Skeletal muscle tissue (tissue), 4 donors: ENCODE data around the gene IQSEC3. TPM values are rescaled to one million over a fixed set of nuclear protein-coding genes. Genes with fewer than 3 reads are reported as not detected.

Experiments
- H3K27ac ChIP-seq: one replicate; pipeline ENCODE4 v1.7.0; 2013; ENCODE audit warnings: mild to moderate bottlenecking, low read depth, low read length, inconsistent platforms
- H3K27me3 ChIP-seq, 3 donors: one replicate each; pipeline ENCODE4 v1.7.0; 2013; ENCODE audit warnings: low read length in 3 of 3; ENCODE audit not compliant: control insufficient read depth in 3 of 3, insufficient read depth in 3 of 3
- H3K36me3 ChIP-seq, 3 donors: one replicate each; pipeline ENCODE4 v1.7.0; 2013; ENCODE audit warnings: low read length in 3 of 3; ENCODE audit not compliant: control insufficient read depth in 3 of 3, insufficient read depth in 3 of 3
- H3K4me1 ChIP-seq, 3 donors: one replicate each; pipeline ENCODE4 v1.7.0; 2013; ENCODE audit warnings: low read length in 3 of 3, mild to moderate bottlenecking in 3 of 3; ENCODE audit not compliant: control insufficient read depth in 3 of 3, insufficient read depth in 3 of 3
- H3K4me3 ChIP-seq, 3 donors: one replicate each; pipeline ENCODE4 v1.7.0; 2013; ENCODE audit warnings: low read length in 3 of 3
- H3K9ac ChIP-seq, 3 donors: one replicate each; pipeline ENCODE4 v1.7.0; 2013; ENCODE audit warnings: low read length in 3 of 3, mild to moderate bottlenecking in 3 of 3, moderate library complexity in 2 of 3, low read depth in 1 of 3
- H3K9me3 ChIP-seq, 3 donors: one replicate each; pipeline ENCODE4 v1.7.0; 2013; ENCODE audit warnings: low read length in 3 of 3; ENCODE audit not compliant: control insufficient read depth in 3 of 3
- total RNA-seq: library from RNA; depleted of rRNA; stranded (reverse); fragments of >200 nt; gene quantifications from one replicate; pipeline ENCODE4 v1.2.3, GENCODE V29; 2014
- donor health status: Osteomylitis.

The IQSEC3 gene
- total RNA-seq, 1 donor from 2014 or later = 1.0 TPM

- Histone ChIP-seq H3K4me3 (no peak overlapping the region), H3K4me1 (no peaks in the 10 kb centered on the region), H3K9ac (no peak overlapping the region), H3K27ac (no peak overlapping the region), H3K27me3 (peaks cover 24 to 35% (median 27%) of the 10 kb centered on the region in 3 donors), H3K36me3 (no peaks in the 10 kb centered on the region), H3K9me3 (no peaks in the 10 kb centered on the region)
Observed at GRCh38 chr12:117816-118345, 51.3 kb downstream of the IQSEC3 start.

GRCh38 chr12:118591-118990 lies 52.0 kb downstream of the IQSEC3 start:
- no peaks in the 10 kb centered on the region for H3K4me1 ChIP-seq
- H3K27ac ChIP-seq = no peak overlapping the region
- H3K27me3 ChIP-seq = peaks cover 22 to 28% (median 24%) of the 10 kb centered on the region in 3 donors
- no peak overlapping the region for H3K4me3 ChIP-seq
- H3K36me3 ChIP-seq = no peaks in the 10 kb centered on the region
- H3K9ac ChIP-seq = no peak overlapping the region
- no peaks in the 10 kb centered on the region for H3K9me3 ChIP-seq

- Histone ChIP-seq H3K4me1 (no peaks in the 10 kb centered on the region), H3K9ac (no peak overlapping the region), H3K27me3 (peaks cover 27 to 39% (median 35%) of the 10 kb centered on the region in 3 donors), H3K9me3 (no peaks in the 10 kb centered on the region), H3K4me3 (no peak overlapping the region), H3K27ac (no peak overlapping the region), H3K36me3 (no peaks in the 10 kb centered on the region)
Observed at GRCh38 chr12:120951-121350, 54.4 kb downstream of the IQSEC3 start.

- H3K4me1 ChIP-seq = no peaks in the 10 kb centered on the region
- peaks cover 20 to 36% (median 33%) of the 10 kb centered on the region in 3 donors for H3K27me3 ChIP-seq
- no peak overlapping the region for H3K9ac ChIP-seq
- H3K4me3 ChIP-seq = no peak overlapping the region
- H3K36me3 ChIP-seq = no peaks in the 10 kb centered on the region
- H3K9me3 ChIP-seq = no peaks in the 10 kb centered on the region
- H3K27ac ChIP-seq = no peak overlapping the region
Observed at GRCh38 chr12:121647-122046, 55.1 kb downstream of the IQSEC3 start.

- Histone ChIP-seq H3K36me3 (no peaks in the 10 kb centered on the region), H3K4me1 (no peaks in the 10 kb centered on the region), H3K27me3 (peaks cover 9 to 36% (median 30%) of the 10 kb centered on the region in 3 donors), H3K27ac (no peak overlapping the region), H3K4me3 (no peak overlapping the region), H3K9me3 (no peaks in the 10 kb centered on the region), H3K9ac (no peak overlapping the region)
Observed at GRCh38 chr12:125075-125474, 58.5 kb downstream of the IQSEC3 start.

- H3K9me3 ChIP-seq = no peaks in the 10 kb centered on the region
- no peak overlapping the region for H3K4me3 ChIP-seq
- H3K4me1 ChIP-seq = no peaks in the 10 kb centered on the region
- no peak overlapping the region for H3K9ac ChIP-seq
- peaks cover 9 to 40% (median 34%) of the 10 kb centered on the region in 3 donors for H3K27me3 ChIP-seq
- no peaks in the 10 kb centered on the region for H3K36me3 ChIP-seq
- H3K27ac ChIP-seq = no peak overlapping the region
Observed at GRCh38 chr12:125566-125965, 59.0 kb downstream of the IQSEC3 start.

- no peaks in the 10 kb centered on the region for H3K36me3 ChIP-seq
- H3K9me3 ChIP-seq = no peaks in the 10 kb centered on the region
- peaks cover 9 to 44% (median 35%) of the 10 kb centered on the region in 3 donors for H3K27me3 ChIP-seq
- no peaks in the 10 kb centered on the region for H3K4me1 ChIP-seq
- H3K9ac ChIP-seq = no peak overlapping the region
- H3K4me3 ChIP-seq = no peak overlapping the region
- no peak overlapping the region for H3K27ac ChIP-seq
Observed at GRCh38 chr12:128079-128478, 61.5 kb downstream of the IQSEC3 start.

GRCh38 chr12:129001-129400 lies 62.4 kb downstream of the IQSEC3 start:
- Histone ChIP-seq H3K9me3 (no peaks in the 10 kb centered on the region), H3K27me3 (peaks cover 9 to 44% (median 35%) of the 10 kb centered on the region in 3 donors), H3K4me1 (no peaks in the 10 kb centered on the region), H3K27ac (no peak overlapping the region), H3K9ac (no peak overlapping the region), H3K4me3 (no peak overlapping the region), H3K36me3 (no peaks in the 10 kb centered on the region)

- Histone ChIP-seq H3K27me3 (peaks cover 0 to 31% (median 26%) of the 10 kb centered on the region in 3 donors), H3K36me3 (no peaks in the 10 kb centered on the region), H3K27ac (no peak overlapping the region), H3K9ac (no peak overlapping the region), H3K4me1 (peaks cover 0 to under 1% (median 0%) of the 10 kb centered on the region in 3 donors), H3K9me3 (no peaks in the 10 kb centered on the region), H3K4me3 (no peak overlapping the region)
Observed at GRCh38 chr12:130519-130918, 64.0 kb downstream of the IQSEC3 start.

- Histone ChIP-seq H3K4me1 (peaks cover 0 to 2% (median 0%) of the 10 kb centered on the region in 3 donors), H3K36me3 (no peaks in the 10 kb centered on the region), H3K27me3 (peaks cover 0 to 27% (median 26%) of the 10 kb centered on the region in 3 donors), H3K27ac (no peak overlapping the region), H3K4me3 (no peak overlapping the region), H3K9me3 (no peaks in the 10 kb centered on the region), H3K9ac (no peak overlapping the region)
Observed at GRCh38 chr12:131008-131407, 64.4 kb downstream of the IQSEC3 start.
